Liver (tissue), 9 donors: ENCODE measurements around the gene EIF4G1. TPM values are rescaled to one million over a fixed set of nuclear protein-coding genes. Genes with fewer than 3 reads are reported as not detected.

Experiments
- DNase-seq: peaks from one replicate; pipeline ENCODE4 v3.0.0-alpha.2; 2017; ENCODE audit warnings: low spot score
- H3K27ac ChIP-seq, 2 donors: one replicate each; pipeline ENCODE4 v1.7.0; 2013; ENCODE audit warnings: inconsistent platforms in 2 of 2, low read length in 2 of 2, control low read depth in 1 of 2, low read depth in 1 of 2, mild to moderate bottlenecking in 1 of 2
- H3K27me3 ChIP-seq, 4 donors: one replicate each; pipeline versions ENCODE4 v1.6.1 to v1.7.0; 2013; ENCODE audit warnings: low read length in 3 of 4, inconsistent platforms in 1 of 4, mild to moderate bottlenecking in 1 of 4, moderate library complexity in 1 of 4; ENCODE audit not compliant: control insufficient read depth in 4 of 4, insufficient read depth in 4 of 4
- H3K36me3 ChIP-seq, 4 donors: one replicate each; pipeline versions ENCODE4 v1.6.1 to v1.7.0; 2013; ENCODE audit warnings: low read length in 3 of 4, mild to moderate bottlenecking in 3 of 4, low read depth in 1 of 4, moderate library complexity in 1 of 4; ENCODE audit not compliant: control insufficient read depth in 4 of 4, insufficient read depth in 3 of 4
- H3K4me1 ChIP-seq, 4 donors: one replicate each; pipeline versions ENCODE4 v1.6.1 to v1.7.0; 2013; ENCODE audit warnings: low read length in 3 of 4, mild to moderate bottlenecking in 3 of 4, moderate library complexity in 1 of 4; ENCODE audit not compliant: control insufficient read depth in 4 of 4, insufficient read depth in 4 of 4
- H3K4me3 ChIP-seq, 3 donors: one replicate each; pipeline versions ENCODE4 v1.6.1 to v1.7.0; 2013; ENCODE audit warnings: low read length in 3 of 3, control low read depth in 1 of 3, low read depth in 1 of 3, mild to moderate bottlenecking in 1 of 3
- H3K9ac ChIP-seq, 2 donors: one replicate each; pipeline ENCODE4 v1.7.0; 2013; ENCODE audit warnings: low read length in 2 of 2, mild to moderate bottlenecking in 2 of 2, moderate library complexity in 2 of 2, control low read depth in 1 of 2, low read depth in 1 of 2
- H3K9me3 ChIP-seq, 4 donors: one replicate each; pipeline versions ENCODE4 v1.6.1 to v1.7.0; 2013; ENCODE audit warnings: low read length in 3 of 4; ENCODE audit not compliant: control insufficient read depth in 4 of 4
- EGR1 ChIP-seq, 2 donors: IDR thresholded peaks; 2 replicates each; pipeline ENCODE4 v1.6.1; 2016 to 2018; ENCODE audit warnings: antibody characterized with exemption in 2 of 2, low read depth in 2 of 2
- FOXA1 ChIP-seq: IDR thresholded peaks from 2 replicates; pipeline ENCODE4 v1.6.1; 2016; ENCODE audit warnings: antibody characterized with exemption
- HNF4A ChIP-seq, 2 donors: conservative IDR thresholded peaks; 2 replicates each; pipeline ENCODE4 v1.6.1; 2016; ENCODE audit warnings: antibody characterized with exemption in 2 of 2, mild to moderate bottlenecking in 2 of 2
- HNF4G ChIP-seq: IDR thresholded peaks from 2 replicates; pipeline ENCODE4 v1.6.1; 2016; ENCODE audit warnings: antibody characterized with exemption
- JUND ChIP-seq, 2 donors: IDR thresholded peaks; 2 replicates each; pipeline ENCODE4 v1.6.1; 2016; ENCODE audit warnings: antibody characterized with exemption in 2 of 2
- RAD21 ChIP-seq, 2 donors: IDR thresholded peaks; 2 replicates each; pipeline ENCODE4 v1.6.1; 2016; ENCODE audit warnings: antibody characterized with exemption in 2 of 2, mild to moderate bottlenecking in 2 of 2
- SP1 ChIP-seq: IDR thresholded peaks from 2 replicates; pipeline ENCODE4 v1.6.1; 2018; ENCODE audit warnings: antibody characterized with exemption, mild to moderate bottlenecking
- TAF1 ChIP-seq: conservative IDR thresholded peaks from 2 replicates; pipeline ENCODE4 v1.6.1; 2016; ENCODE audit warnings: antibody characterized with exemption, mild to moderate bottlenecking
- WGBS: extraction: QIAGEN DNeasy Blood & Tissue Kit; methylation state at CpG from one replicate; pipeline ENCODE4 v1.1.7; 2013; 5-methylcytosine and 5-hydroxymethylcytosine counted together
- polyA plus RNA-seq, 2 donors: library from polyadenylated mRNA; stranded (reverse) in 1 of 2; unstranded in 1 of 2; fragments of 200-250 nt in 1 of 2; fragments of >200 nt in 1 of 2; fragmentation: Nextera tagmentation in 1 of 2; extraction: Ambion mirVana in 1 of 2; gene quantifications; one replicate each; pipeline versions ENCODE4 v1.2.1 to v1.2.3, GENCODE V29; 2013 to 2015
- total RNA-seq, 2 donors: library from RNA; depleted of rRNA; stranded (reverse); fragments of >200 nt; gene quantifications; one replicate each; pipeline ENCODE4 v1.2.3, GENCODE V29; 2014
- TF ChIP-seq, protein P1 (sequence below): IDR thresholded peaks from 2 replicates; pipeline ENCODE4 v1.6.1; 2016; ENCODE audit warnings: antibody characterized with exemption
- TF ChIP-seq, protein P2 (sequence below): IDR thresholded peaks from 2 replicates; pipeline ENCODE4 v1.6.1; 2016; ENCODE audit warnings: antibody characterized with exemption
- TF ChIP-seq, protein P3 (sequence below): fragments of 150-350 bp; IDR thresholded peaks from 2 replicates; pipeline ENCODE4 v1.5.1; 2017; ENCODE audit warnings: improper control_type of control experiment, low read depth, low read length; ENCODE audit not compliant: missing input control
- TF ChIP-seq, protein P4 (sequence below): IDR thresholded peaks from 2 replicates; pipeline ENCODE4 v1.6.1; 2016; ENCODE audit warnings: antibody characterized with exemption
- donor health status: healthy.
- donor health status: healthy.
- donor health status: healthy.
- donor health status: healthy.
- donor health status: healthy.

EIF4G1 gene
- total and polyA plus RNA-seq, 4 donors, result 140 to 329 (median 207) TPM

DNA sequence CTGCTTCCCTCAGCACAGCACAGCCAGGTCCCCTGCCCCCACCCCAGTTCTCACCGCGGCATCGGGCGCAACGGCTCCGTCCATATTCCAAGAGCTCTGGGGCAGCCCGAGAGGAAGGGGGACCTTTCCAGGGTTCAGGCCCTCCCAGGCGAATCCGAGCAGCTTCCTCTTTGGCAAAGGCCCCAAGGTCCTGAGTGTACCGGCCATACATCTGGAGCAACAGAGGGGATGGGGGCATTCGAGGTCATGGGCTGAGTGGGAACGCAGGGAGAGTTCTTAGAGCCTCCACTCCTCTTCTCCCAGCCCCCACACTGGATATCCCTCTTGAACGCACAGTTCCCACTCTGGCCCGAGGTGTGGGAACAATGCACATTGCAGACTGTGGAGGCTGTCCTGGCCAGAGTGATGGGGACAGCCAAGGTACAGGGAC, 44.5 kb downstream of the EIF4G1 start:
- Histone ChIP-seq H3K4me3 (no peak overlapping the region), H3K27ac (no peak overlapping the region), H3K4me1 (peaks cover 2 to 23% (median 11%) of the 10 kb centered on the region in 4 donors), H3K9ac (no peak overlapping the region), H3K27me3 (no peaks in the 10 kb centered on the region), H3K9me3 (no peaks in the 10 kb centered on the region), H3K36me3 (no peaks in the 10 kb centered on the region)
- TF ChIP-seq, protein P1, sequence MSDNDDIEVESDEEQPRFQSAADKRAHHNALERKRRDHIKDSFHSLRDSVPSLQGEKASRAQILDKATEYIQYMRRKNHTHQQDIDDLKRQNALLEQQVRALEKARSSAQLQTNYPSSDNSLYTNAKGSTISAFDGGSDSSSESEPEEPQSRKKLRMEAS, result no peak
- TF ChIP-seq, protein P2, sequence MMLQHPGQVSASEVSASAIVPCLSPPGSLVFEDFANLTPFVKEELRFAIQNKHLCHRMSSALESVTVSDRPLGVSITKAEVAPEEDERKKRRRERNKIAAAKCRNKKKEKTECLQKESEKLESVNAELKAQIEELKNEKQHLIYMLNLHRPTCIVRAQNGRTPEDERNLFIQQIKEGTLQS, result no peak
- TF ChIP-seq HNF4G, result no peak
- no peak for TF ChIP-seq TAF1
- TF ChIP-seq HNF4A (conservative IDR thresholded peaks at IDR 0.05), result no peak
- DNase-seq, result no peak
- WGBS, result 77% methylated on average over 14 of the region's 14 CpGs

DNA sequence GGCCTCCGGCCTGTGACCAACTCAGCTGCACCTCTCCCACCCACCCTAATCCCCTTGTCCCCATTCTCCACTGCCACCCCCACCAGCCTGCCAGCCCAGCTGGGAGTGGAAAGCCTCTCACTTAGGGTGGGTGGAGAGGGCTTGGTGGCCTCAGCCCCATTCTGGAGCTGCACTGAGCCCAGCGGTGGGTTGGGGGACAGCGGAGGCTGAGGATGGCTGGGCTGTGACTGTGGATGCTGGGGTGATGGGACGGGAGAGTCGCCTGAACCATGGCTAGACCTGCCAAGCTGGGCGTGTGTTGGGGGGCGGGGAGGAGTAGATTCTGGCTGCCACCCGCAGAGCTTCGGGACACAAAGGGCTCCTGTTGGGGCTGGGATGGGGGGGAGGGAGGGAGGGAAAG, 45.2 kb downstream of the EIF4G1 start:
- Histone ChIP-seq H3K9me3 (no peaks in the 10 kb centered on the region), H3K27ac (no peak overlapping the region), H3K27me3 (no peaks in the 10 kb centered on the region), H3K36me3 (no peaks in the 10 kb centered on the region), H3K4me3 (no peak overlapping the region), H3K9ac (no peak overlapping the region), H3K4me1 (peaks cover 2 to 28% (median 11%) of the 10 kb centered on the region in 4 donors)
- WGBS, result 81% methylated on average over 9 of the region's 9 CpGs
- TF ChIP-seq RAD21 (IDR thresholded peaks at IDR 0.05), result no peak
- no peak for TF ChIP-seq FOXA1
- TF ChIP-seq, protein P1, result no peak
- TF ChIP-seq, protein P3, sequence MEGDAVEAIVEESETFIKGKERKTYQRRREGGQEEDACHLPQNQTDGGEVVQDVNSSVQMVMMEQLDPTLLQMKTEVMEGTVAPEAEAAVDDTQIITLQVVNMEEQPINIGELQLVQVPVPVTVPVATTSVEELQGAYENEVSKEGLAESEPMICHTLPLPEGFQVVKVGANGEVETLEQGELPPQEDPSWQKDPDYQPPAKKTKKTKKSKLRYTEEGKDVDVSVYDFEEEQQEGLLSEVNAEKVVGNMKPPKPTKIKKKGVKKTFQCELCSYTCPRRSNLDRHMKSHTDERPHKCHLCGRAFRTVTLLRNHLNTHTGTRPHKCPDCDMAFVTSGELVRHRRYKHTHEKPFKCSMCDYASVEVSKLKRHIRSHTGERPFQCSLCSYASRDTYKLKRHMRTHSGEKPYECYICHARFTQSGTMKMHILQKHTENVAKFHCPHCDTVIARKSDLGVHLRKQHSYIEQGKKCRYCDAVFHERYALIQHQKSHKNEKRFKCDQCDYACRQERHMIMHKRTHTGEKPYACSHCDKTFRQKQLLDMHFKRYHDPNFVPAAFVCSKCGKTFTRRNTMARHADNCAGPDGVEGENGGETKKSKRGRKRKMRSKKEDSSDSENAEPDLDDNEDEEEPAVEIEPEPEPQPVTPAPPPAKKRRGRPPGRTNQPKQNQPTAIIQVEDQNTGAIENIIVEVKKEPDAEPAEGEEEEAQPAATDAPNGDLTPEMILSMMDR, result no peak
- TF ChIP-seq, protein P4, sequence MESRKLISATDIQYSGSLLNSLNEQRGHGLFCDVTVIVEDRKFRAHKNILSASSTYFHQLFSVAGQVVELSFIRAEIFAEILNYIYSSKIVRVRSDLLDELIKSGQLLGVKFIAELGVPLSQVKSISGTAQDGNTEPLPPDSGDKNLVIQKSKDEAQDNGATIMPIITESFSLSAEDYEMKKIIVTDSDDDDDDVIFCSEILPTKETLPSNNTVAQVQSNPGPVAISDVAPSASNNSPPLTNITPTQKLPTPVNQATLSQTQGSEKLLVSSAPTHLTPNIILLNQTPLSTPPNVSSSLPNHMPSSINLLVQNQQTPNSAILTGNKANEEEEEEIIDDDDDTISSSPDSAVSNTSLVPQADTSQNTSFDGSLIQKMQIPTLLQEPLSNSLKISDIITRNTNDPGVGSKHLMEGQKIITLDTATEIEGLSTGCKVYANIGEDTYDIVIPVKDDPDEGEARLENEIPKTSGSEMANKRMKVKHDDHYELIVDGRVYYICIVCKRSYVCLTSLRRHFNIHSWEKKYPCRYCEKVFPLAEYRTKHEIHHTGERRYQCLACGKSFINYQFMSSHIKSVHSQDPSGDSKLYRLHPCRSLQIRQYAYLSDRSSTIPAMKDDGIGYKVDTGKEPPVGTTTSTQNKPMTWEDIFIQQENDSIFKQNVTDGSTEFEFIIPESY, result no peak
- no peak for TF ChIP-seq SP1
- TF ChIP-seq TAF1, result no peak
- TF ChIP-seq EGR1 (IDR thresholded peaks at IDR 0.05; ENCODE audit: low read depth in 2 of 2), result no peak
- no peak for TF ChIP-seq HNF4G
- no peak for TF ChIP-seq JUND (IDR thresholded peaks at IDR 0.05)
- no peak for TF ChIP-seq HNF4A (conservative IDR thresholded peaks at IDR 0.05)
- DNase-seq, result no peak
